Hepatocyte (in vitro differentiated cells): ENCODE results near the gene OPN1SW.

Experiments
- EZH2 ChIP-seq: fragments of 200-600 bp; sonication (generic); IDR thresholded peaks from 2 replicates; pipeline ENCODE4 v1.6.1; 2016; ENCODE audit warnings: antibody characterized with exemption, mild to moderate bottlenecking, borderline replicate concordance
- TF ChIP-seq, protein P1 (sequence below): fragments of 200-600 bp; sonication (generic); IDR thresholded peaks from 2 replicates; pipeline ENCODE4 v1.5.1; 2016; ENCODE audit warnings: antibody characterized with exemption, mild to moderate bottlenecking; ENCODE audit not compliant: poor library complexity

DNA sequence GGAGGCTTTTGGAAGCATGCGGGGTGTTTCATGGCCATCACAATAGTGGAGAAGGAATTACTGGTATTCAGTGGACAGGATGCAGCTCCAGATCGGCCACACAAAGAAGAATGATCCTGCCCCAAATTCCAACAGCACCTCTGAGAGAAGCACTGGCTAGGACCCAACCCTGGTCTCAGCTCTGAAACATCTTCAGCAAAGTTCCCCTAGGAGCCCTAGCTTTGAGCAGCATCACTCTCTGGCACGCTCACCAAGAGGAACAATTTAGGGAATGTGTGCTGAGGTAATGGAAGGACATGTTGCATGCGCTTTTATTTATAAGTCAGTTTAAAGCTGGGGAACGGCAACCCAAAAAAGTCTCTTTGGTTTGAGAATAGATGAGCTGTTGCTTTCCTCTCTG, 5.5 kb upstream of the OPN1SW start:
- TF ChIP-seq, protein P1, sequence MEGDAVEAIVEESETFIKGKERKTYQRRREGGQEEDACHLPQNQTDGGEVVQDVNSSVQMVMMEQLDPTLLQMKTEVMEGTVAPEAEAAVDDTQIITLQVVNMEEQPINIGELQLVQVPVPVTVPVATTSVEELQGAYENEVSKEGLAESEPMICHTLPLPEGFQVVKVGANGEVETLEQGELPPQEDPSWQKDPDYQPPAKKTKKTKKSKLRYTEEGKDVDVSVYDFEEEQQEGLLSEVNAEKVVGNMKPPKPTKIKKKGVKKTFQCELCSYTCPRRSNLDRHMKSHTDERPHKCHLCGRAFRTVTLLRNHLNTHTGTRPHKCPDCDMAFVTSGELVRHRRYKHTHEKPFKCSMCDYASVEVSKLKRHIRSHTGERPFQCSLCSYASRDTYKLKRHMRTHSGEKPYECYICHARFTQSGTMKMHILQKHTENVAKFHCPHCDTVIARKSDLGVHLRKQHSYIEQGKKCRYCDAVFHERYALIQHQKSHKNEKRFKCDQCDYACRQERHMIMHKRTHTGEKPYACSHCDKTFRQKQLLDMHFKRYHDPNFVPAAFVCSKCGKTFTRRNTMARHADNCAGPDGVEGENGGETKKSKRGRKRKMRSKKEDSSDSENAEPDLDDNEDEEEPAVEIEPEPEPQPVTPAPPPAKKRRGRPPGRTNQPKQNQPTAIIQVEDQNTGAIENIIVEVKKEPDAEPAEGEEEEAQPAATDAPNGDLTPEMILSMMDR = no peak
- TF ChIP-seq EZH2 = no peak
